A673 (cell line): ENCODE results near the gene LIX1.
"Not testable (repeated sequence)": the region's sequence is repeated elsewhere in the genome, so short reads cannot be mapped to it uniquely, and the experiment has no call there.

ENCODE experiments used
- EZH2 ChIP-seq: fragments of 200-600 bp; sonication (generic); IDR thresholded peaks from 2 replicates; pipeline ENCODE4 v1.6.1; 2017; ENCODE audit warnings: borderline replicate concordance, low read depth, mild to moderate bottlenecking, mixed read lengths, antibody characterized with exemption, low read length; ENCODE audit not compliant: poor library complexity, severe bottlenecking
- TF ChIP-seq, protein P1 (sequence below): fragments of 300-800, 200-600 bp; sonication (generic); conservative IDR thresholded peaks from 2 replicates; pipeline ENCODE4 v1.5.1; 2017; ENCODE audit warnings: low read depth, mild to moderate bottlenecking, antibody characterized with exemption, low read length, moderate library complexity, mixed read lengths

DNA sequence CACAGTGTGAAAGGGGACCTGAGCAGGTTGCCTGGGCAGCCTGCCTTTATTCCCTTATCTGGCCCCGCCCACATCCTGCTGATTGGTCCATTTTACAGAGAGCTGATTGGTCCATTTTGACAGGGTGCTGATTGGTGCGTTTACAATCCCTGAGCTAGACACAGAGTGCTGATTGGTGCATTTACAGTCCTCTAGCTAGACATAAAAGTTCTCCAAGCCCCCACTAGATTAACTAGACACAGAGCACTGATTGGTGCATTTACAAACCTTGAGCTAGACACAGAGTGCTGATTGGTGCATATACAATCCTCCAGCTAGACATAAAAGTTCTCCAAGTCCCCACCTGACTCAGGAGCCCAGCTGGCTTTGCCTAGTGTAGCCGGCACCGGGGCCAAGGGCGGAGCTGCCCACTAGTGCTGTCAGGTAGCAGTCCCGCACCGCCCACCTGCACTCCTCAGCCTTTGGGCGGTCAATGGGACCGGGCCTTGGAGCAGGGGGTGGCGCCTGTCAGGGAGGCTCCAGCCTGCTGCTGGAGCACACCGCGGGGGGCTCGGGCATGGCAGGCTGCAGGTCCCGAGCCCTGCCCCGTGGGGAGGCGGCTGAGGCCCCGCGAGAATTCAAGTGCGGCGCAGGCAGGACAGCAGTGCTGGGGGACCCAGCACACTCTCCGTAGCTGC, 57.5 kb downstream of the LIX1 start:
- TF ChIP-seq, protein P1, sequence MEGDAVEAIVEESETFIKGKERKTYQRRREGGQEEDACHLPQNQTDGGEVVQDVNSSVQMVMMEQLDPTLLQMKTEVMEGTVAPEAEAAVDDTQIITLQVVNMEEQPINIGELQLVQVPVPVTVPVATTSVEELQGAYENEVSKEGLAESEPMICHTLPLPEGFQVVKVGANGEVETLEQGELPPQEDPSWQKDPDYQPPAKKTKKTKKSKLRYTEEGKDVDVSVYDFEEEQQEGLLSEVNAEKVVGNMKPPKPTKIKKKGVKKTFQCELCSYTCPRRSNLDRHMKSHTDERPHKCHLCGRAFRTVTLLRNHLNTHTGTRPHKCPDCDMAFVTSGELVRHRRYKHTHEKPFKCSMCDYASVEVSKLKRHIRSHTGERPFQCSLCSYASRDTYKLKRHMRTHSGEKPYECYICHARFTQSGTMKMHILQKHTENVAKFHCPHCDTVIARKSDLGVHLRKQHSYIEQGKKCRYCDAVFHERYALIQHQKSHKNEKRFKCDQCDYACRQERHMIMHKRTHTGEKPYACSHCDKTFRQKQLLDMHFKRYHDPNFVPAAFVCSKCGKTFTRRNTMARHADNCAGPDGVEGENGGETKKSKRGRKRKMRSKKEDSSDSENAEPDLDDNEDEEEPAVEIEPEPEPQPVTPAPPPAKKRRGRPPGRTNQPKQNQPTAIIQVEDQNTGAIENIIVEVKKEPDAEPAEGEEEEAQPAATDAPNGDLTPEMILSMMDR, result not testable (repeated sequence)
- TF ChIP-seq EZH2, result not testable (repeated sequence)
